Measurements from ENCODE around the gene PSMD11. TPM values are rescaled to one million over a fixed set of nuclear protein-coding genes. Genes with fewer than 3 reads are reported as not detected.
"Not testable (repeated sequence)": the region's sequence is repeated elsewhere in the genome, so short reads cannot be mapped to it uniquely, and the experiment has no call there.

The PSMD11 gene
- total RNA-seq: 10 to 100 TPM; 10.8 to 89.3 (median 58.5) TPM

DNA sequence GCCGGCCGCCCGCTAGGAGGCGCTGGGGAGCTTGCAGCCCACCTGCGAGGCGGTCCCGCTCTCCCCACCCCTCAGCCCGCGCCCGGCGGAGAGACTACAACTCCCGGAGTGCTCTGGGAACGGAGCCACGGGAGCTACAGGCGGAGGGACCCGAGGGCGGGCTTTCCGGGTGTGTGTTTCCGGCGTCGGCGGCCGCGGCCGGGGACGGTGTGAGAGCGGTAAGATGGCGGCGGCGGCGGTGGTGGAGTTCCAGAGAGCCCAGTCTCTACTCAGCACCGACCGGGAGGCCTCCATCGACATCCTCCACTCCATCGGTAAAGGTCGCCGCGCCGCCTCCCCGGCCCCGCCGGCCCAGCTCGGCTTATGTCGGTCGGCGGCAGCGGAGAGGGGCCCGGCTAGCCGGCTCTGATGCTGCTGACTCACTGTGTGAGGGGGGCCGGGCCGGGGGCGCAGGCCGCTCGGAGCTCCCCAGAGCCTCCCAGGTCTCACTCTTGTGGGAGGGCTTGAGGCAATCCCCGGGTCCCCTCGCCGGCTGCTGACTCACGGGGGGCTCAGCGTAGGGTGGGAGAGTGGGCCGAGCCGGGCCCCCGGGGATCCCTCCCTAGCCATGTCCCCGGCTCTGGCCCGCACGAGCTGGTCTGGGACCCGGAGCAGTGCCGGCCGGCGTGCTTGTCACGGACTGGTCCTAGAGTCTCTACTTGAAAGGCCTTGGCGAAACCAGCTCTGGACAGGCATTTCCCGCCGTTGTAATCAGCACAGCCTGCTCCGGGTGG, at the start of gene PSMD11:
PSMD11 (plus strand) TSS at position 210 of the 773 bp plus-strand sequence; CDS start at position 224, 14 bp downstream.
- Histone ChIP-seq H3K36me3 (no peaks in the 10 kb centered on the region), H3K4me1 (no peaks in the 10 kb centered on the region)
- intact Hi-C loops (cut with DNase I; ENCODE audit: low total_unique reads): no loop called here

DNA sequence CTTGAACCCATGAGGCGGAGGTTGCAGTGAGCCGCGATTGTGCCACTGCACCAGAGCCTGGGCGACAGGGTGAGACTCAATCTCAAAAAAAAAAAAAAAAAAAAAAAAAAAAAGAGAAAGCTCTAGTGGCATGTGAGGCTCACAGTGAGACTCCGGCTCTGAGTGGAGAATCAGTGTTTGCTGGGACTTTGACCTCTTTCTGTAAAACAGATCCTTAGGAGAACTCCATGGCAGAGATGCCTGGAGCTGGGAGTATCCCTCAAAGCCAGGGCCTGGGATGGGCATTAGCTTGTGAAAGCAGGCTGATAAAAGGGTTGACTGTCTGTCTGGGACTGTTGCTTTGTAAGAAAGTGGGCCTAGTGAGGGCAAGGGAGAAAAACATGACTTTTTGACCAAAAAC, 48.0 kb upstream of the PSMD11 start:
- H3K27ac ChIP-seq: no peak overlapping the region
- no peaks in the 10 kb centered on the region for H3K4me1 ChIP-seq
- H3K36me3 ChIP-seq: no peaks in the 10 kb centered on the region
- H3K27me3 ChIP-seq: no peaks in the 10 kb centered on the region
- H3K9me3 ChIP-seq: no peaks in the 10 kb centered on the region
- DNase-seq: no peak
- intact Hi-C loops (cut with DNase I; ENCODE audit: low total_unique reads): no loop called here
- TF ChIP-seq, protein P1, sequence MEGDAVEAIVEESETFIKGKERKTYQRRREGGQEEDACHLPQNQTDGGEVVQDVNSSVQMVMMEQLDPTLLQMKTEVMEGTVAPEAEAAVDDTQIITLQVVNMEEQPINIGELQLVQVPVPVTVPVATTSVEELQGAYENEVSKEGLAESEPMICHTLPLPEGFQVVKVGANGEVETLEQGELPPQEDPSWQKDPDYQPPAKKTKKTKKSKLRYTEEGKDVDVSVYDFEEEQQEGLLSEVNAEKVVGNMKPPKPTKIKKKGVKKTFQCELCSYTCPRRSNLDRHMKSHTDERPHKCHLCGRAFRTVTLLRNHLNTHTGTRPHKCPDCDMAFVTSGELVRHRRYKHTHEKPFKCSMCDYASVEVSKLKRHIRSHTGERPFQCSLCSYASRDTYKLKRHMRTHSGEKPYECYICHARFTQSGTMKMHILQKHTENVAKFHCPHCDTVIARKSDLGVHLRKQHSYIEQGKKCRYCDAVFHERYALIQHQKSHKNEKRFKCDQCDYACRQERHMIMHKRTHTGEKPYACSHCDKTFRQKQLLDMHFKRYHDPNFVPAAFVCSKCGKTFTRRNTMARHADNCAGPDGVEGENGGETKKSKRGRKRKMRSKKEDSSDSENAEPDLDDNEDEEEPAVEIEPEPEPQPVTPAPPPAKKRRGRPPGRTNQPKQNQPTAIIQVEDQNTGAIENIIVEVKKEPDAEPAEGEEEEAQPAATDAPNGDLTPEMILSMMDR (IDR thresholded peaks at IDR 0.05): no peak
- TF ChIP-seq POLR2A (IDR thresholded peaks at IDR 0.05): no peak
- no peak overlapping the region for H3K4me3 ChIP-seq

More for the DNA sequence above, at the start of gene PSMD11:
- TF ChIP-seq, protein P1 (IDR thresholded peaks at IDR 0.05): peak; percentile 93 to 95 (median 94)
- TF ChIP-seq POLR2A (IDR thresholded peaks at IDR 0.05): peak; percentile 57 to 65
- H3K27ac ChIP-seq: peak within 1 kb of the TSS; percentile 67 to 79
- no peaks in the 10 kb centered on the region for H3K9me3 ChIP-seq
- DNase-seq: peak; percentile 98
- peak within 1 kb of the TSS; percentile 67 to 90 for H3K4me3 ChIP-seq
- no peaks in the 10 kb centered on the region for H3K27me3 ChIP-seq

DNA sequence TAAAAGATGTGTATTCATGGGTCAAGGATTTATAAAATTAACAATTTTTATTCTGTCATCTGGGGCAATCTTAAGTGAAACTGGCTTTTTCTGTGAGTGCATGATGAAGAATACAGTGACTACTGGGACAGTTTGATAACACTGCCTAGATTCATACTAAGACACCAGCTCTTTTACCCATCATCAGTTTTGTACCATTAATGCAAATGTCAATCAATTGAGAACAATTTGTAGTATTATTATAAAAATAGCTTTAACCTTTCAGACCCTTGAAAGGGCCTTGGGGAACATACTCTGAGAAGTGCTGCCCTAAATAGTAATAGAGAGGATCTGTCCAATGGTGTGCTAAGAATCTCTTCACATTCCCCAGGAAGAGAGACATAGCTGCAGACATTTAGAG, 45.4 kb upstream of the PSMD11 start:
- H3K27ac ChIP-seq: no peak overlapping the region
- TF ChIP-seq POLR2A (IDR thresholded peaks at IDR 0.05): no peak
- TF ChIP-seq, protein P1 (IDR thresholded peaks at IDR 0.05): no peak
- no peaks in the 10 kb centered on the region for H3K4me1 ChIP-seq
- no peaks in the 10 kb centered on the region for H3K9me3 ChIP-seq
- DNase-seq: no peak
- no peaks in the 10 kb centered on the region for H3K27me3 ChIP-seq
- intact Hi-C loops (cut with DNase I; ENCODE audit: low total_unique reads): no loop called here
- no peak overlapping the region for H3K4me3 ChIP-seq
- no peaks in the 10 kb centered on the region for H3K36me3 ChIP-seq

GRCh38 chr17:32410085-32410484, 34.2 kb upstream of the PSMD11 start:
- H3K4me3 ChIP-seq; H3K4me1 ChIP-seq; H3K9me3 ChIP-seq; H3K27ac ChIP-seq; DNase-seq; intact Hi-C loops (cut with DNase I; ENCODE audit: low total_unique reads); H3K36me3 ChIP-seq; H3K27me3 ChIP-seq: not testable (repeated sequence)

DNA sequence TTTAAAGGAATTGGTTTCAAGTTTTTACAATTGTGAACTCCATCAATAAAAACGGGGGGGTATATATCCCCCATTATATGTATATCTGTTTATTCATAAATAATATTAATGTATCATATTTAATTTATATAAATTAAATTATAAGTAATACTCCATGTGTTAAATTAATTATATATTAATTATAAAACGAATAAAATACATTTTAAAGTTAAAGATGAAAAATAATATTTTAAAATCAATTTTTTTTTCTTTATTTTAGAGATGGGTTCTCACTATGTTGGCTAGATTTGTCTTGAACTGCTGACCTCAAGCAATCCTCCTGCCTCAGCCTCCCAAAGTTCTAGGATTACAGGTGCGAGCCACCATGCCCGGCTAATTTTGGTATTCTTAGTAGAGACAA, 17.4 kb upstream of the PSMD11 start:
- no peaks in the 10 kb centered on the region for H3K36me3 ChIP-seq
- no peaks in the 10 kb centered on the region for H3K4me1 ChIP-seq
- H3K27ac ChIP-seq: no peak overlapping the region
- DNase-seq: no peak
- intact Hi-C loops (cut with DNase I; ENCODE audit: low total_unique reads): no loop called here
- H3K27me3 ChIP-seq: no peaks in the 10 kb centered on the region
- TF ChIP-seq, protein P1 (IDR thresholded peaks at IDR 0.05): no peak
- no peak for TF ChIP-seq POLR2A (IDR thresholded peaks at IDR 0.05)
- no peak overlapping the region for H3K4me3 ChIP-seq
- H3K9me3 ChIP-seq: no peaks in the 10 kb centered on the region

Data from uterus (tissue), 4 donors.